Colonic mucosa (tissue), 4 donors: ENCODE measurements around the gene WFDC5. TPM values are rescaled to one million over a fixed set of nuclear protein-coding genes. Genes with fewer than 3 reads are reported as not detected.
"Not testable (repeated sequence)": the region's sequence is repeated elsewhere in the genome, so short reads cannot be mapped to it uniquely, and the experiment has no call there.

Experiments used
- DNase-seq: peaks from one replicate; pipeline ENCODE4 v3.0.0-alpha.2; 2020
- H3K27ac ChIP-seq: fragments of 200-600 bp; one replicate; pipeline ENCODE4 v1.8.0; 2021
- H3K27me3 ChIP-seq: fragments of 200-600 bp; one replicate; pipeline ENCODE4 v1.8.0; 2021
- H3K36me3 ChIP-seq: fragments of 200-600 bp; one replicate; pipeline ENCODE4 v1.8.0; 2021
- H3K4me1 ChIP-seq: fragments of 200-600 bp; one replicate; pipeline ENCODE4 v1.8.0; 2021; ENCODE audit warnings: mild to moderate bottlenecking
- H3K4me3 ChIP-seq: fragments of 200-600 bp; one replicate; pipeline ENCODE4 v1.8.0; 2021
- H3K9ac ChIP-seq, 2 donors: one replicate each; pipeline ENCODE4 v1.7.0; 2013; ENCODE audit warnings: control low read depth in 2 of 2, low read depth in 2 of 2, low read length in 2 of 2
- H3K9me3 ChIP-seq: fragments of 200-600 bp; one replicate; pipeline ENCODE4 v1.8.0; 2021
- intact Hi-C: fragments of 100-400 bp; cut with DNase I; formaldehyde crosslinking; loops from one replicate; pipeline ENCODE4 v1.14.1; 2022
- total RNA-seq, 2 donors: library from RNA; stranded (reverse); fragmentation: NEBNext Ultra II Directional in 1 of 2; extraction: Animal tissue kit (Norgen Biotek cat#: 25700) in 1 of 2; gene quantifications; one replicate each; pipeline ENCODE4 v1.2.1, GENCODE V29; 2021
- TF ChIP-seq, protein P1 (sequence below): fragments of 200-600 bp; IDR thresholded peaks from one replicate; pipeline ENCODE4 v1.8.0; 2022; ENCODE audit warnings: antibody characterized with exemption, mild to moderate bottlenecking
- donor health status: healthy.
- donor health status: DM: no; HTN: no; CAD: no.
- donor health status: DM: no; HTN: no; CAD: no.

WFDC5 gene
- total RNA-seq, 2 donors from 2014 or later: not detected

DNA sequence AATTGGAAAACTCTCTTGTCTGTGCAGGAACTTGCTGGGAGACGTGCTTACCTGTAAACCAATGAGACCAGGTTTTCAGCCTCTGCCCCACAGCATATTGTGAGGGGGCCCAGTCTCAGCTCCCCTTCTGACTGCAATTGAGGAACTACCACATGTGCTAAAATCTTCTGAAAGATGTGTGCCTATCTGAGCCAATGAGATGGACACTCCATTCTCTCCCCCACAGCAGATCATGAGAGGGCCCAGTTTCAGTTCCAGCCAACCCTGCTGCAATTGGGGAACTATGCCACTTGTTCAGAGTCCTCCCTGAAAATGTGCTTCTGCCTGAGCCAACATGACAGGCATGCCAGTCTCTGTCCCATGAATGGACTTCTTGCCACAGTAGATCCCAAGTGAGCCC lies 38.8 kb upstream of the WFDC5 start:
- Histone ChIP-seq H3K4me3 (no peak overlapping the region), H3K9ac (no peak overlapping the region), H3K27ac (no peak overlapping the region), H3K4me1 (no peaks in the 10 kb centered on the region), H3K36me3 (no peaks in the 10 kb centered on the region), H3K9me3 (no peaks in the 10 kb centered on the region), H3K27me3 (no peaks in the 10 kb centered on the region)
- TF ChIP-seq, protein P1, sequence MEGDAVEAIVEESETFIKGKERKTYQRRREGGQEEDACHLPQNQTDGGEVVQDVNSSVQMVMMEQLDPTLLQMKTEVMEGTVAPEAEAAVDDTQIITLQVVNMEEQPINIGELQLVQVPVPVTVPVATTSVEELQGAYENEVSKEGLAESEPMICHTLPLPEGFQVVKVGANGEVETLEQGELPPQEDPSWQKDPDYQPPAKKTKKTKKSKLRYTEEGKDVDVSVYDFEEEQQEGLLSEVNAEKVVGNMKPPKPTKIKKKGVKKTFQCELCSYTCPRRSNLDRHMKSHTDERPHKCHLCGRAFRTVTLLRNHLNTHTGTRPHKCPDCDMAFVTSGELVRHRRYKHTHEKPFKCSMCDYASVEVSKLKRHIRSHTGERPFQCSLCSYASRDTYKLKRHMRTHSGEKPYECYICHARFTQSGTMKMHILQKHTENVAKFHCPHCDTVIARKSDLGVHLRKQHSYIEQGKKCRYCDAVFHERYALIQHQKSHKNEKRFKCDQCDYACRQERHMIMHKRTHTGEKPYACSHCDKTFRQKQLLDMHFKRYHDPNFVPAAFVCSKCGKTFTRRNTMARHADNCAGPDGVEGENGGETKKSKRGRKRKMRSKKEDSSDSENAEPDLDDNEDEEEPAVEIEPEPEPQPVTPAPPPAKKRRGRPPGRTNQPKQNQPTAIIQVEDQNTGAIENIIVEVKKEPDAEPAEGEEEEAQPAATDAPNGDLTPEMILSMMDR: no peak
- intact Hi-C loops: no loop called here
- DNase-seq: no peak

DNA sequence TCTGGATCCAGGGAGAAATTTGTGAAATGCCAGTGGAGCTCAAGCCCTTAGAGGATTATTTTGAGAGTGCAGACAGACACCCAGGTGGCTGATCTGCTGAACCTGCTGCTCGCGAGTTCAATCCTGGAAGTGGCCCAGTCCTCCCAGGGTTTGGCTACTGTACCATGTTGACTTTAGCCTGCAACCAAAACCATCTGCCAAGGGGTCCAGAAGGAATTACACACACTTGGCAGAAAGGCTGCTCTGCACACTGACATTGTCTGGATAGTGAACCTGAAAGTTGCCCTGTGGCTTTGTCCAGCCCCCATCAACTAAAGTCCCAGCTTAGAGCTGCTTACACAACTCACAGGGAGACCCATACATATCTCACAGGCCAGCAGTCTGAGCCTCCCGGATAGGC lies 38.2 kb upstream of the WFDC5 start:
- Histone ChIP-seq H3K9me3 (no peaks in the 10 kb centered on the region), H3K36me3 (no peaks in the 10 kb centered on the region), H3K27ac (no peak overlapping the region), H3K4me3 (no peak overlapping the region), H3K27me3 (no peaks in the 10 kb centered on the region), H3K4me1 (no peaks in the 10 kb centered on the region), H3K9ac (no peak overlapping the region)
- intact Hi-C loops: no loop called here
- DNase-seq: no peak
- TF ChIP-seq, protein P1: no peak

DNA sequence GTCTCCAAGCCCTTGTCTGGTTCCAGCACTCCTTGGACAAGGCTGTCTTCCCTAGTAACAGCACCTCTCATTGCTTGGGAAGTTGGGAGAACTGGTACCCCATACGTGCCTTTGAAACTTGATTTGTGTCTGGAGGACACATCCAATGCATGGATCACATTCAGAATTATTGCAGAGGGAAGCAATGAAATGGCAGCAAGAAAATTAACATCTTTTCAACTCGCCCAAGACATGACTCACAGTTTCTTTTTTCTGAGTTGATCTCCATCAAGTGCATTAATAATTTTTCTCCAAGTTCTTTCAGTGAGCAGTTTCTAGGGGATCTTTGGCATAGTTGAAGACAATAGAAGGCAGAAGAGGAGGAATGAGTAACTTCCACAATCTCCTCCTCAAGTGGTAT lies 37.4 kb upstream of the WFDC5 start:
- H3K36me3 ChIP-seq: no peaks in the 10 kb centered on the region
- no peaks in the 10 kb centered on the region for H3K4me1 ChIP-seq
- no peak overlapping the region for H3K4me3 ChIP-seq
- no peak overlapping the region for H3K27ac ChIP-seq
- DNase-seq: no peak
- intact Hi-C loops: no loop called here
- H3K9ac ChIP-seq: no peak overlapping the region
- H3K27me3 ChIP-seq: no peaks in the 10 kb centered on the region
- TF ChIP-seq, protein P1: no peak
- H3K9me3 ChIP-seq: no peaks in the 10 kb centered on the region

DNA sequence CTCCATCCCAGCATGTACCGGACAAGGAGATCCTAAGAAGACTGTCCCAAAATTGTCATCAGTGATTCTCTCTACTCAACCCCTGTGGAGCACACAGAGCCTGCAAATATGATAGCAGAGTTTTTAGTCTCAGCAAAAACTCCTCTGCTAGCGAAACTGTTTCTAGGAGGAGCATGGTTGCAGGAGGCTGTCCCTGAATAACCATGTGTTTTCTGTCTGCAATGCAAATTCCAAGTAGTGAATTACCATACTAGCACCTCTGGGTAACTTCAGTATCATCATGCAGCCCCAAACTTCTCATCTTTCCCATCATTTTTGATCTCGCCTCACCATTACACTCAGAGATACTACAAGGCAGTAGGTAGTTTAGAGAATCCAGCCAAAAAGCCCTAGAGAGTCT lies 34.1 kb upstream of the WFDC5 start:
- DNase-seq: no peak
- no peaks in the 10 kb centered on the region for H3K4me1 ChIP-seq
- H3K27ac ChIP-seq: no peak overlapping the region
- H3K9me3 ChIP-seq: no peaks in the 10 kb centered on the region
- no peaks in the 10 kb centered on the region for H3K36me3 ChIP-seq
- intact Hi-C loops: no loop called here
- no peaks in the 10 kb centered on the region for H3K27me3 ChIP-seq
- no peak overlapping the region for H3K4me3 ChIP-seq
- TF ChIP-seq, protein P1: no peak
- H3K9ac ChIP-seq: no peak overlapping the region

DNA sequence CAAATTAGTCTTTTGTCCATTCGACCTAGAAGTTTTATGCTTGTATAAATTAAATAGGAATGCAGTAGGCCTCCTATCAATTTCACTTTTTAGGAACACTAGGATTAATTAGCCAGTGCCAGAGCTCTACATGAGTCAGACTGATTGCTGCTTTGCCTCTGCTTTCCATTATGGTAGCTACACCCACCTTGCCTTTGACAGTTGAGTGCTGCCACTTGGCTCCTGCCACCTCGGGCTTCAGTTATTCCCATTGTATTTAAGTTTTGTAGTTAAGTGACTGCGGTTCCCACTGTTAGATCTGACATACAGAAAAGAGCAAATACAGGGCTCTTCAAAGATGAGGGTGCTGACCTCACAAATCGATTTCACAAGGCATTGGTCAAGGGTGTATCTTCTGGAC lies 25.9 kb upstream of the WFDC5 start:
- Histone ChIP-seq H3K4me3 (no peak overlapping the region), H3K4me1 (no peaks in the 10 kb centered on the region), H3K27ac (no peak overlapping the region), H3K9me3 (no peaks in the 10 kb centered on the region), H3K27me3 (no peaks in the 10 kb centered on the region), H3K9ac (no peak overlapping the region), H3K36me3 (no peaks in the 10 kb centered on the region)
- TF ChIP-seq, protein P1: no peak
- DNase-seq: no peak
- intact Hi-C loops: loop anchor here (5.0 kb wide), 1 partner anchor 91 kb away; no protein-coding TSS in a partner anchor

DNA sequence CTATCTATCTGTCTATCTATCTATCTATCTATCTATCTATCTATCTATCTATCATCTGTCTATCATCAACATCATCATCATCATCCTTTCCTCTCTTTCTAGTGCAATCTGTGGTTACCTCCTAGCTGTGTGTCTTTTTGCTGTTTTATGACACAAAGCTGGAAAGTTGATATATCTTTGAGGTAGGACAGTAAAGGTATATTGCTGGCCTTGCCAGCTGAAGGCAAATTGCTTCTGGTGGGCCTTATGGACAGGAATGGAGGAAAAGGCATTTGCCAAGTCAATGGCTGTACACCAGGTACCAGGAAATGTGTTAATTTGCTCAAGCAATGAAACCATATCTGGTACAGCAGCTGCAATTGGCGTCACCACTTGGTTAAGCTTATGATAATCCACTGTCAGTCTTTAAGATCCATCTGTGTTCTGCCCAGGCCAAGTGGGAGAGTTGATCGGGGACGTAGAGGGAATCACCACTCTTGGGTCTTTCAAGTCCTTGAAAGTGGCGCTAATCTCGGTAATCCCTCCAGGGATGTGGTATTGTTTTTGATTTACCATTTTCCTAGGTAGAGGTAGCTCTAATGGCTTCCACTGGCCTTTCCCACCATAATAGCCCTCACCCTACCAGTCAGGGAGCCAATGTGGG lies 24.9 kb upstream of the WFDC5 start:
- not testable (repeated sequence) for H3K9ac ChIP-seq, H3K36me3 ChIP-seq, H3K4me3 ChIP-seq, DNase-seq, H3K9me3 ChIP-seq, H3K27me3 ChIP-seq, H3K4me1 ChIP-seq, H3K27ac ChIP-seq
- intact Hi-C loops: loop anchor here (5.0 to 10.0 kb wide), 2 partner anchors 92 to 155 kb away; no protein-coding TSS in a partner anchor
